ENCODE data around the gene ZNFX1. TPM values are rescaled to one million over a fixed set of nuclear protein-coding genes. Genes with fewer than 3 reads are reported as not detected.

ZNFX1 gene
- polyA plus RNA-seq, 1 of the 3 experiments (the other 2 are of a cell fraction): 3.9 TPM

DNA sequence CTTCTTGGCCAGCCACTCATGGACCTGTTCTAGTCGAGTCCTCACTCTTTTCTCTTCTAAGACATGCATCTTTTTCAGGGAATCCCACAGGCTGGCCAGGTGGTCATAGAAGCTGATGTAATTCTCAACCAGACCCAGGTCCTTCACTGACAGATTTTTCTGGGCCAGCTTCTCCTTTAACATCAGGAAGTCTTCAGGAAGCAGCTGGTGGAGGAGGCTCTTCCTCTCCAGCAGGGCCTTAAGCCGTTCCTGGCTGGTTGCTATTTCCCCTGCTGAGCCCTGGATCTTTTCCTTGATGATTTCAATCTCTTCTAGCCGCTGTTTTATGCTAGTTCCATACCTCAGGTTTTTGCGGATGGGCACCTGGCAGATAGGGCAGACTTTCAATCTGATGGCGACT lies 30.1 kb downstream of the ZNFX1 start (continued):
- TF ChIP-seq, protein P1, sequence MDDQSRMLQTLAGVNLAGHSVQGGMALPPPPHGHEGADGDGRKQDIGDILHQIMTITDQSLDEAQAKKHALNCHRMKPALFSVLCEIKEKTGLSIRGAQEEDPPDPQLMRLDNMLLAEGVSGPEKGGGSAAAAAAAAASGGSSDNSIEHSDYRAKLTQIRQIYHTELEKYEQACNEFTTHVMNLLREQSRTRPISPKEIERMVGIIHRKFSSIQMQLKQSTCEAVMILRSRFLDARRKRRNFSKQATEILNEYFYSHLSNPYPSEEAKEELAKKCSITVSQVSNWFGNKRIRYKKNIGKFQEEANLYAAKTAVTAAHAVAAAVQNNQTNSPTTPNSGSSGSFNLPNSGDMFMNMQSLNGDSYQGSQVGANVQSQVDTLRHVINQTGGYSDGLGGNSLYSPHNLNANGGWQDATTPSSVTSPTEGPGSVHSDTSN (IDR thresholded peaks at IDR 0.05): no peak

DNA sequence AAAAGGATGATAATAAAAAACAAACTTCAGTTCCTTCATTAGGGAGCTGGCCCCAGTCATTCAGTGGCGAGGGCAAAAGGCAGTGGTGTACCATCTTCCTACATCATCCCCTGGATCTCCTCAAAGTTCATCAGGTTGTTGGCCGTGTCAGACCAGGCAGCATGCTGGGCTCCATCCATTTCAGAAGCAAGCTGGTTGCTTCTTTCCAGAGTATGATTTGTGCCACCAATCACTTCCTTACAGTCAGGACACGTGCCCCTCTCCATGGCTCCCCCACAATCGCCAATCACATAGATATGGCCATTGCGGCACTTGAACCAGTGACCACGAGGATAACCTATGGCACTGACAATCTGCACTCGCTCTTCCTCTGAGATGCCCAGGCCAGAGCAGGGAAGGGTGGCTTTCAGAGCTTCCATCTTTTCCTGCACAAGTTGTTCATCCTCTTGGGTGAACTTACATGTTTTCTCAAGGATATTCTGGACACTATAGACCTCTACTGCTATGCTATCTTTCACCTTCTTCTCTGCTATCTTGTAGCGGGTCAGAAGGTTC lies 30.6 kb downstream of the ZNFX1 start:
- CTCF ChIA-PET: interaction anchor here (0.6 to 3.6 kb wide), 17 partner anchors 10 to 318 kb away, joined by 3 to 22 read pairs (median 4); no protein-coding TSS in a partner anchor
- no peak for DNase-seq
- 93% methylated on average over 8 of the region's 8 CpGs for WGBS (ENCODE audit: low lambda C conversion rate)

More for the DNA sequence above, 30.6 kb downstream of the ZNFX1 start:
- POLR2A ChIA-PET: no interaction called here
- no peak overlapping the region for H3K4me3 ChIP-seq (ENCODE audit: low read depth in 2 of 2, low read length in 1 of 2)
- TF ChIP-seq RXRA (IDR thresholded peaks at IDR 0.05; ENCODE audit: borderline replicate concordance, low read depth) (no peak), TCF12 (IDR thresholded peaks at IDR 0.05) (no peak), GATA2 (CRISPR knock-in tag; IDR thresholded peaks at IDR 0.05) (no peak), MXI1 (IDR thresholded peaks at IDR 0.05; ENCODE audit: low read depth, low read length) (no peak), FOXM1 (IDR thresholded peaks at IDR 0.05; ENCODE audit: low read depth) (no peak), NFIC (IDR thresholded peaks at IDR 0.05; ENCODE audit: borderline replicate concordance) (no peak), EZH2phosphoT487 (IDR thresholded peaks at IDR 0.05; ENCODE audit: borderline replicate concordance, low read depth) (no peak), NRF1 (IDR thresholded peaks at IDR 0.05; ENCODE audit: low read depth, low read length) (no peak), RCOR1 (IDR thresholded peaks at IDR 0.05; ENCODE audit: low read length) (no peak), FOSL2 (IDR thresholded peaks at IDR 0.05; ENCODE audit: borderline replicate concordance, low read depth) (no peak), JUND (IDR thresholded peaks at IDR 0.05) (no peak), CHD2 (IDR thresholded peaks at IDR 0.05; ENCODE audit: low read length, partially characterized antibody) (no peak), EP300 (IDR thresholded peaks at IDR 0.05; ENCODE audit: borderline replicate concordance in 1 of 2, low read depth in 1 of 2, low read length in 1 of 2) (no peak), SMC3 (IDR thresholded peaks at IDR 0.05; ENCODE audit: low read depth, low read length) (no peak), SIN3A (IDR thresholded peaks at IDR 0.05; ENCODE audit: borderline replicate concordance, low read depth, low read length) (no peak)
- TF ChIP-seq, protein P2, sequence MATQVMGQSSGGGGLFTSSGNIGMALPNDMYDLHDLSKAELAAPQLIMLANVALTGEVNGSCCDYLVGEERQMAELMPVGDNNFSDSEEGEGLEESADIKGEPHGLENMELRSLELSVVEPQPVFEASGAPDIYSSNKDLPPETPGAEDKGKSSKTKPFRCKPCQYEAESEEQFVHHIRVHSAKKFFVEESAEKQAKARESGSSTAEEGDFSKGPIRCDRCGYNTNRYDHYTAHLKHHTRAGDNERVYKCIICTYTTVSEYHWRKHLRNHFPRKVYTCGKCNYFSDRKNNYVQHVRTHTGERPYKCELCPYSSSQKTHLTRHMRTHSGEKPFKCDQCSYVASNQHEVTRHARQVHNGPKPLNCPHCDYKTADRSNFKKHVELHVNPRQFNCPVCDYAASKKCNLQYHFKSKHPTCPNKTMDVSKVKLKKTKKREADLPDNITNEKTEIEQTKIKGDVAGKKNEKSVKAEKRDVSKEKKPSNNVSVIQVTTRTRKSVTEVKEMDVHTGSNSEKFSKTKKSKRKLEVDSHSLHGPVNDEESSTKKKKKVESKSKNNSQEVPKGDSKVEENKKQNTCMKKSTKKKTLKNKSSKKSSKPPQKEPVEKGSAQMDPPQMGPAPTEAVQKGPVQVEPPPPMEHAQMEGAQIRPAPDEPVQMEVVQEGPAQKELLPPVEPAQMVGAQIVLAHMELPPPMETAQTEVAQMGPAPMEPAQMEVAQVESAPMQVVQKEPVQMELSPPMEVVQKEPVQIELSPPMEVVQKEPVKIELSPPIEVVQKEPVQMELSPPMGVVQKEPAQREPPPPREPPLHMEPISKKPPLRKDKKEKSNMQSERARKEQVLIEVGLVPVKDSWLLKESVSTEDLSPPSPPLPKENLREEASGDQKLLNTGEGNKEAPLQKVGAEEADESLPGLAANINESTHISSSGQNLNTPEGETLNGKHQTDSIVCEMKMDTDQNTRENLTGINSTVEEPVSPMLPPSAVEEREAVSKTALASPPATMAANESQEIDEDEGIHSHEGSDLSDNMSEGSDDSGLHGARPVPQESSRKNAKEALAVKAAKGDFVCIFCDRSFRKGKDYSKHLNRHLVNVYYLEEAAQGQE (IDR thresholded peaks at IDR 0.05; ENCODE audit: low read depth, low read length): no peak
- TF ChIP-seq, protein P3, sequence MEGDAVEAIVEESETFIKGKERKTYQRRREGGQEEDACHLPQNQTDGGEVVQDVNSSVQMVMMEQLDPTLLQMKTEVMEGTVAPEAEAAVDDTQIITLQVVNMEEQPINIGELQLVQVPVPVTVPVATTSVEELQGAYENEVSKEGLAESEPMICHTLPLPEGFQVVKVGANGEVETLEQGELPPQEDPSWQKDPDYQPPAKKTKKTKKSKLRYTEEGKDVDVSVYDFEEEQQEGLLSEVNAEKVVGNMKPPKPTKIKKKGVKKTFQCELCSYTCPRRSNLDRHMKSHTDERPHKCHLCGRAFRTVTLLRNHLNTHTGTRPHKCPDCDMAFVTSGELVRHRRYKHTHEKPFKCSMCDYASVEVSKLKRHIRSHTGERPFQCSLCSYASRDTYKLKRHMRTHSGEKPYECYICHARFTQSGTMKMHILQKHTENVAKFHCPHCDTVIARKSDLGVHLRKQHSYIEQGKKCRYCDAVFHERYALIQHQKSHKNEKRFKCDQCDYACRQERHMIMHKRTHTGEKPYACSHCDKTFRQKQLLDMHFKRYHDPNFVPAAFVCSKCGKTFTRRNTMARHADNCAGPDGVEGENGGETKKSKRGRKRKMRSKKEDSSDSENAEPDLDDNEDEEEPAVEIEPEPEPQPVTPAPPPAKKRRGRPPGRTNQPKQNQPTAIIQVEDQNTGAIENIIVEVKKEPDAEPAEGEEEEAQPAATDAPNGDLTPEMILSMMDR (IDR thresholded peaks at IDR 0.05): no peak
- TF ChIP-seq, protein P4, sequence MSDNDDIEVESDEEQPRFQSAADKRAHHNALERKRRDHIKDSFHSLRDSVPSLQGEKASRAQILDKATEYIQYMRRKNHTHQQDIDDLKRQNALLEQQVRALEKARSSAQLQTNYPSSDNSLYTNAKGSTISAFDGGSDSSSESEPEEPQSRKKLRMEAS (IDR thresholded peaks at IDR 0.05; ENCODE audit: low read depth): no peak
- peaks cover 19% of the 10 kb centered on the region for H4K20me1 ChIP-seq (ENCODE audit: insufficient read depth)
- H2AFZ ChIP-seq (ENCODE audit: low read depth): no peak overlapping the region
- peaks cover 34% of the 10 kb centered on the region for H3F3A ChIP-seq (replicated peaks; ENCODE audit: insufficient read depth)
- no peak overlapping the region for H3K27ac ChIP-seq (ENCODE audit: low read depth in 2 of 2, low read length in 1 of 2)
- no peaks in the 10 kb centered on the region for H3K9me2 ChIP-seq
- H3K9me3 ChIP-seq: no peaks in the 10 kb centered on the region
- H3K4me2 ChIP-seq: no peak overlapping the region
- no peaks in the 10 kb centered on the region; a peak in 1 of 4 replicates for H3K4me1 ChIP-seq (ENCODE audit: control insufficient read depth in 1 of 2, insufficient read depth in 2 of 2, low read depth in 1 of 2, low read length in 1 of 2)
- H3K36me3 ChIP-seq (replicated peaks in 1 of 2; ENCODE audit: control insufficient read depth in 1 of 2, insufficient read depth in 2 of 2, low read length in 1 of 2): peaks cover 58 to 76% of the 10 kb centered on the region in 2 experiments
- H3K9ac ChIP-seq: no peak overlapping the region
- H3K27me3 ChIP-seq (ENCODE audit: insufficient read depth): no peaks in the 10 kb centered on the region
- no peaks in the 10 kb centered on the region for H3K79me2 ChIP-seq (ENCODE audit: insufficient read depth)
